ENCODE results near the gene PRDM12.

PRDM12 gene

GRCh38 chr9:130627896-130628792 is 36.2 kb upstream of the PRDM12 start:
- DNase-seq (ENCODE audit: low read depth), result no peak
- H3K4me3 ChIP-seq (ENCODE audit: low read length), result no peak overlapping the region
- TF ChIP-seq CTCF (conservative IDR thresholded peaks at IDR 0.05; ENCODE audit: low read depth, low read length), result no peak

- H3K4me3 ChIP-seq (ENCODE audit: low read length), result no peak overlapping the region
- no peak for TF ChIP-seq CTCF (conservative IDR thresholded peaks at IDR 0.05; ENCODE audit: low read depth, low read length)
- no peak for DNase-seq (ENCODE audit: low read depth)
Measured at GRCh38 chr9:130629443-130630070, 34.8 kb upstream of the PRDM12 start.

- no peak for TF ChIP-seq CTCF (conservative IDR thresholded peaks at IDR 0.05; ENCODE audit: low read depth, low read length)
- DNase-seq (ENCODE audit: low read depth), result no peak
- H3K4me3 ChIP-seq (ENCODE audit: low read length), result no peak overlapping the region
Measured at GRCh38 chr9:130630071-130630450, 34.3 kb upstream of the PRDM12 start.

GRCh38 chr9:130630506-130631330 is 33.7 kb upstream of the PRDM12 start:
- no peak for TF ChIP-seq CTCF (conservative IDR thresholded peaks at IDR 0.05; ENCODE audit: low read depth, low read length)
- no peak for DNase-seq (ENCODE audit: low read depth)
- H3K4me3 ChIP-seq (ENCODE audit: low read length), result no peak overlapping the region

GRCh38 chr9:130631331-130632080 is 32.9 kb upstream of the PRDM12 start:
- DNase-seq (ENCODE audit: low read depth), result no peak
- TF ChIP-seq CTCF (conservative IDR thresholded peaks at IDR 0.05; ENCODE audit: low read depth, low read length), result no peak
- no peak overlapping the region for H3K4me3 ChIP-seq (ENCODE audit: low read length)

- no peak for DNase-seq (ENCODE audit: low read depth)
- no peak overlapping the region for H3K4me3 ChIP-seq (ENCODE audit: low read length)
- no peak for TF ChIP-seq CTCF (conservative IDR thresholded peaks at IDR 0.05; ENCODE audit: low read depth, low read length)
Measured at GRCh38 chr9:130632081-130632710, 32.2 kb upstream of the PRDM12 start.

All from retinal pigment epithelial cell (primary cell).